Raji (cell line): ENCODE measurements around the gene CASD1.

ENCODE experiments used
- POLR2A ChIP-seq: IDR thresholded peaks from 2 replicates; pipeline ENCODE4 v1.6.1; 2011; ENCODE audit warnings: low read depth, low read length, control low read depth; ENCODE audit not compliant: insufficient read depth

CASD1 gene

GRCh38 chr7:94507962-94508361 is 1.6 kb upstream of the CASD1 start:
- TF ChIP-seq POLR2A = no peak

- peak; percentile 83 for TF ChIP-seq POLR2A
These were observed 425 bp downstream of the CASD1 start for GRCh38 chr7:94509887-94510581.

- no peak for TF ChIP-seq POLR2A
These were observed 1.2 kb downstream of the CASD1 start for GRCh38 chr7:94510582-94511496.

- TF ChIP-seq POLR2A = no peak
These were observed 2.1 kb downstream of the CASD1 start for GRCh38 chr7:94511718-94512117.

- no peak for TF ChIP-seq POLR2A
These were observed 3.3 kb downstream of the CASD1 start for GRCh38 chr7:94512735-94513564.

- TF ChIP-seq POLR2A = no peak
These were observed 3.9 kb downstream of the CASD1 start for GRCh38 chr7:94513565-94513860.

GRCh38 chr7:94514140-94514889 is 4.7 kb downstream of the CASD1 start:
- no peak for TF ChIP-seq POLR2A

GRCh38 chr7:94514917-94515316 is 5.3 kb downstream of the CASD1 start:
- no peak for TF ChIP-seq POLR2A

GRCh38 chr7:94525923-94526322 is 16.3 kb downstream of the CASD1 start:
- TF ChIP-seq POLR2A = no peak

GRCh38 chr7:94529516-94529915 is 19.9 kb downstream of the CASD1 start:
- TF ChIP-seq POLR2A = no peak

- no peak for TF ChIP-seq POLR2A
These were observed 20.5 kb downstream of the CASD1 start for GRCh38 chr7:94530109-94530508.

GRCh38 chr7:94532676-94533075 is 23.1 kb downstream of the CASD1 start:
- no peak for TF ChIP-seq POLR2A

GRCh38 chr7:94540428-94540827 is 30.8 kb downstream of the CASD1 start:
- TF ChIP-seq POLR2A = no peak

GRCh38 chr7:94547126-94547525 is 37.5 kb downstream of the CASD1 start:
- no peak for TF ChIP-seq POLR2A

GRCh38 chr7:94556028-94556427 is 46.4 kb downstream of the CASD1 start:
- no peak for TF ChIP-seq POLR2A
